ENCODE measurements around the gene CASP7.
"Not testable (repeated sequence)": the region's sequence is repeated elsewhere in the genome, so short reads cannot be mapped to it uniquely, and the experiment has no call there.

CASP7 gene

GRCh38 chr10:113679463-113680189, at the start of gene CASP7:
CASP7 (plus strand) TSS chr10:113679912; CDS start chr10:113697494, 17,582 bp downstream.
- peak; percentile 87 for DNase-seq (ENCODE audit: low spot score)

GRCh38 chr10:113630929-113631533, 48.7 kb upstream of the CASP7 start:
- no peak for DNase-seq (ENCODE audit: low spot score)

DNA sequence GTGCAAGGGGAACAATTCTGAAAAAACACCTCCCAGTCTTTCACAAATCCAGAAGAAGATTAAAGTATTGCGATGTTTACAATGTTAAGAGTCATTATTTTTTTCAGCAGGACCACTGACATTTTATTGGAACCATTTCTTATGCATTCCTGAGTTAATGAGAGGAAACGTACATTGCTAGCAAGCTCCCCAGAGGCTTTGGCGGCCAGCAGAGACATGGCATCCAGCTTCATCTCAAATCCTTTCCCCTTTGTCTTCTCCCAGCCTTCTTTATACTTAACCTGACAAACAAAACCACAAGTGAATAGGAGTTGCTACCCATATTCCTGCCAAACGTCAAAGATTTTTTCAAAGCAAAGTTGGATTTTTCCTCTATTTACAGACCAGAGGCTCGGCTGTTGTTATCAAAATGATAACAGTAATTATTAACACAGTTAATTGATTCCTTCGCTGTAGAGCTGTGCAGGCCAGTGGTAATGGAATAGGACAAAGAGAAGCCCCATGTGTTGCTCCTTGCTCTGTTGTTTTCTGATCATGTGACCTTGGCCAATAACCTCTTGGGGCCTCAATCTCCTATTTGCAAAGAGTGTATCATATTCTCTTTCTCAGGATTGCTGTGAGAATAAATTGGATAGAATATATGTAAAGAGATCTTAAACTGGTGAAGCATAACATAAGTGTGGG, 47.9 kb upstream of the CASP7 start:
- DNase-seq (ENCODE audit: low spot score): no peak

DNA sequence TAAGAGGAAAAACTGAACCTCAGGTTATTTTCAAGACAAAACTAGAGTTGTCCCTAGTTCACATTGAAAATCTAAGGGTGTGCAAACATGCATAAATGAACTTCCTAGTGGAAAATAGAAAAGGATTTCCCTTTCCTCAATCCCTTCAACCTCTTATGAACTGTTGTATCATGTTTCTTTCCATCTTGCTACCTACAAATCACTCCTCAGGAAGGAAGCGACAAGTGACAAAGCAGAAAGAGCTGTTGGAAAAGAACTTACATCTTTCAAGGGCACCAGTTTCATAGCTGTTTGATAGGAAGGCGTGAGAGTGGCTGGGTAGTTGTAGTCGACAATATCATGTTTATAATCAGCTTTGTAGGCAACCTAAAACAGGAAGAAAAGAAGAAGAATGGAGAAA, 39.7 kb upstream of the CASP7 start:
- DNase-seq (ENCODE audit: low spot score): no peak

DNA sequence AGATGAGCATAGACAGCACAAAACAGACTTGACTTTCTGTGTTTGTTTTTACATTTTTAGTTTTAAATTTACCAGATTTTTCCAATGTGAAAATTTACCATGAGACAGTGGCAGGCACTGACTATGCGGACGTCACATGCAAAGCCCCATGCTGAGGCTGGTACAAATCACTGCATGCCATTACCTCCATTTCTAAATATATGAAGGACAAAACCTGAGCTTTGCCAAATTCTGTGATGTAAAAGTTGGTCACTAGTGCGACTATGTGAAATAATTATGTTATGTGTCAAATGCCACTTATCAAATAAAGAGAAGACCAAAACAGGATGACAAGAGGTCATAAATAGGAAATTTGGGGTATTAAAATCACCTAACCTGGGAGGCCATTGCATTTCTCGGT, 38.0 kb upstream of the CASP7 start:
- DNase-seq (ENCODE audit: low spot score): no peak

DNA sequence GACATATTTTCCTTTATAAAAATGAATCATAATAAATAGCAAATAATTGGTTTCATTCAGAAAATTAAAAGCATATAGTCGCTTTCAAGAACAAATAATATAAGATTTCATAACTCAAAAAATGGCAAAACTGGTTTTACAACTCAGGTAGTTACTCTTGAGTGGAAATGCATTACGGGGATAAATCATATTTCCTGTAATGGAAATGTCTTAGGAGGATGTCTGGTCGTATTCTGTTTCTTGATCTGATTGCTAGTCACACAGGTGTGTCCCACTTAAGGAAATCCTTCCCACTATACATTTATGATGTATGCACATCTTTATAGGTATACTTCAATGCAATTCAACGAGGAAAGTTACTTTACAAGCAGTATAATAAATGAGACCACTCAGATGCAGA, 36.5 kb upstream of the CASP7 start:
- DNase-seq (ENCODE audit: low spot score): no peak

DNA sequence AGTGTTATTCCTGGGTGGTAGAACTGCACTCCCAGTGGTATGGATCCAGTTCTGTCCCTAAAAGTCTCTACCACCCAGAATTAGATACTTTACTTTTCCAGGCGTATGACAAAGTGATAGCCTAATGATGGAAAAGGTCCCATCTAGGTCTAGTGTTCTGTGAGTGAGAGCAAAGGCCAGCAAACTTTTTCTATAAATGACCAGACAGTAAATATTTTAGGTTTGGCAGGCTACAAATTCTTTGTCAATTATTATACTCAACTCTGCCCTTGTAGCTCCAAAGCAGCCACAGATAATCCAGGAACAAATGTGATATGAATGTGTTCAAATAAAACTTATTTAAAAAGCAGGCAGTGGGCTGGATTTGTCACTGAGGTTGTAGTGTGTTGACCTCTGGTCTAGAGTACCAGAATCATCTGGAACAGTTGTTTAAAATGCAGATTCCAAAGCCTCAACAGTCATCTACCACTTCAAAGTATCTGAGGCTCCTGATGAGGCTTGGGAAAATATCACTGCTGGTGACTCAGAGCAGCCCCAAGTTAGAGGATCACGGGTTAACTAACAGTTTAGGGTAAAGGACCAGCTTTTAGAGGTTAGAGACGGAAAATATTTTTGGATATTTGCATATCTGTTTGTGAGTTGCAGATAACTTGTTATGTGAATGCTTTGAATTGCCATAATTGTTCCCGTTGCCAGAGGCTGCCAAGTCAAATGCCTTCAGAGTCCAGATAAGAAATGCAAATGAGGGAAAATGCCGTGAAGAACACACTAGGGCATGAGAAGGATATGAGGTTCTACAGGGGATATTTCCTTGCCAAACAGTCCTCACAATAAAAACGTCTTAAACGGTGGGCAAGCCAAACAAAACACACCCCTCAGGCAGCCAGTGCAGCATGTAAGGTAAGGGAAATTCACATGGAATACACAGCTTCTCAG, 35.3 kb upstream of the CASP7 start:
- DNase-seq (ENCODE audit: low spot score): no peak

- DNase-seq (ENCODE audit: low spot score): no peak
Measured at GRCh38 chr10:113646336-113647201, 33.1 kb upstream of the CASP7 start.

DNA sequence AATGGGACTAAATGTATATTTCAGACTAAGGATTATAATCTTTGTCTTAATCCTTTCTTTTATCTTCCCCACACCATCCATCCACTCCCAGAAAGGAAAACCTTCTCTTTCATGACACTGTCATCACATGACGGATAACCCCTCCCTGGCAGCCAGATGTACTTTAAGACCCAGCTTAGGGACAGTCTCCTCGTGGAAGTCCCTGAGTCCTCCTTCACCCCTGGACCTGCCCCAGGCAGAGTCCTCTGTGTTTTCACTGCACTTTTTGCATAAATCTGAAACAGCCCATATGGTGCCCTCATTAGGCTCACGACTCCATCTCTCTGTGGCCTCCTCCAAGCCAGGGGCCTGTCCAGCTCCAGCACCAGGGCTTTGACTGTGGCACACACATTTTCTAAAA, 31.9 kb upstream of the CASP7 start:
- DNase-seq (ENCODE audit: low spot score): no peak

DNA sequence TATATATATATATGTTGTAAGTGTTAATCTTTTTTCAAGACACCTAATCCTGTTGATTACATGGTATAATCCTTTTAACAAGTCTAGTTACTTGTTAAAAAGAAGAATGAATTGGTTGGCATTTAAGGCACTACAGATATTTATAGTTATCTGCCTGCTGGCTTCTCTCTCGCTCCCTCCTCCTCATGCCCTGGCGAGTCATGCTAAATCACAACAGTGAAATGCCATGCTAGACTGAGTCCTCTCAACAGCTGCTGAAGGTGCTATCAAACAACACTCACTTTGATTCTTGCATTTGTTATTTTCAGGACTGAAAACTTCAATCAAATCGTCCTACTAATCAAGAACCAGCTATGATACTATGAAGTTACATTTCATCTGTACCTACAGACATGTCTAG, 31.2 kb upstream of the CASP7 start:
- no peak for DNase-seq (ENCODE audit: low spot score)

DNA sequence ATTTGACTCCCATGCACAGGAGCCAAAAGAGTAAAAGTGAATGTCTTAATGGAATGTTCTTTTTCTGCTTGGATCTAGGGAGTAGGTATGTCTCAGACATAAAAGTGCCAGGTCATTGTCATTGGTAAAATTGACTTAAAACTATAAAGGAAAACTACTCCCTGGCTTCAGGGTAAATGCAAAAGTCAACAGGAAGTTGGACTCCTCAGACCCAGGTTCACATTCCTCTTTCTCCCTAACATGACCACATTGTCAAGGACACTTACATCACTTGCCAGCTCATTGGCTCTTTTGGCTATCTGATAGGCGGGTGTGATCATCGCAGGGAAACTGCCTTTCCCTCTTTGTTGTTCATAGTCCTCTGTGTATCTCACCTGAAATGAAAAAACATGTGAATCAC, 29.5 kb upstream of the CASP7 start:
- no peak for DNase-seq (ENCODE audit: low spot score)

DNA sequence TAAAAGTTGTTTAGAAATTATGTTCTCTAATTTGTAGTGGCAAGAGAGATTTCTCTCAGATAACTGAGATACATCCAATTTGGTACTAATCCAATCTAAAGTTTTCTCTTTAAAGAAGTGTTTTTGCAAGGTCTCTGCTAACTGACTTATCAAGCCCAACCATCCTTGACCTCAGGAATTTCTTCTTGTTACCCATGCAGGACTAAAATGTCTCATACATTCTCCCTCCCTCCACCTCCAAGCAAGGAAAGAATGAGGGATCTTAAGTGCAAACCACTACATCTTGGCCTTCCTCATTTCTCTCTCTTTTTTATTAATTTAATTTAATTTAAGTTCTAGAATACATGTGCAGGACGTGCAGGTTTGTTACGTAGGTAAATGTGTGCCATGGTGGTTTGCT, 28.7 kb upstream of the CASP7 start:
- no peak for DNase-seq (ENCODE audit: low spot score)

- no peak for DNase-seq (ENCODE audit: low spot score)
Measured at GRCh38 chr10:113651898-113652297, 27.8 kb upstream of the CASP7 start.

- not testable (repeated sequence) for DNase-seq (ENCODE audit: low spot score)
Measured at GRCh38 chr10:113652456-113652855, 27.3 kb upstream of the CASP7 start.

DNA sequence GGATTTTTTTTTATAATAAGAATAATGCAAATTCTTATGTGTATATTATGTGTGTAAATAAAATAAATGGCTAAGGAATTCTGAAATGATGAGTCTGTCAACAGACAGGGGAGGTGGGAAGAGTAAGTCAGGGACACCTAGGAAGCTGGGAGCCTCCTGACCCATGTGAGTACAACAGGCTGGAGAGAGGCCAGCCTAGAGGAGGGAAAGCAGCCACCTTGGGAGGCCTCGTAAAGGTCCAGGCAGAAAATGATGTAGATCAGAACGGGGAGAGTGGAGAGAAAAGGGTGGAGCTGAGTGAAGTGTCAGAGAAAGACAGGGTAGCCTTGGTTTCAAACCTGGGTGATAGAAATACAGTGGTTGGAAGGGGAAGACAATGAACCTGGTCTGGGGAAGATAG, 22.8 kb upstream of the CASP7 start:
- DNase-seq (ENCODE audit: low spot score): no peak

GRCh38 chr10:113657544-113657943, 22.2 kb upstream of the CASP7 start:
- no peak for DNase-seq (ENCODE audit: low spot score)

- no peak for DNase-seq (ENCODE audit: low spot score)
Measured at GRCh38 chr10:113661332-113661731, 18.4 kb upstream of the CASP7 start.

GRCh38 chr10:113663142-113663541, 16.6 kb upstream of the CASP7 start:
- no peak for DNase-seq (ENCODE audit: low spot score)

DNA sequence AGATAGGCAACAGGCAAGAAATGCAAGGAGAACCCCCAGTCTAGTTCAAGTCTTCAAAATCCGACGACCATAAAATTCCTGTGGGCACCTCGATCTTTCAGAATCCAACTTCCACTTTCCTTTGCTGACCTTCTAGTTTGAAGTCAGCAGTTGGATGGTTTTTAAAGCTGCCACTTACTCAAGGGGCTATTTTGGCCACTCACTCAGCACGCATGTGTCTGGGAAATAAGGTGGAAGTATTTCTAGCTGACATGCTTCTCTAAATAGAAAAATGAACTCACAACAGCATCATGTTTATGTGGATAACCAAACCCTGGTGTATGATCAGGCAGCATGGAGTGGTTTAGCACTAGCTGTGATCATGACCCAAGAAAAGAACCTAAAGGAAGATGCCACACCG, 15.8 kb upstream of the CASP7 start, which contains the start of gene NRAP:
TSS of gene NRAP (minus strand) at position 134 of the 400 bp plus-strand sequence. CDS start 159 bp downstream, outside the sequence.
- no peak for DNase-seq (ENCODE audit: low spot score)

DNA sequence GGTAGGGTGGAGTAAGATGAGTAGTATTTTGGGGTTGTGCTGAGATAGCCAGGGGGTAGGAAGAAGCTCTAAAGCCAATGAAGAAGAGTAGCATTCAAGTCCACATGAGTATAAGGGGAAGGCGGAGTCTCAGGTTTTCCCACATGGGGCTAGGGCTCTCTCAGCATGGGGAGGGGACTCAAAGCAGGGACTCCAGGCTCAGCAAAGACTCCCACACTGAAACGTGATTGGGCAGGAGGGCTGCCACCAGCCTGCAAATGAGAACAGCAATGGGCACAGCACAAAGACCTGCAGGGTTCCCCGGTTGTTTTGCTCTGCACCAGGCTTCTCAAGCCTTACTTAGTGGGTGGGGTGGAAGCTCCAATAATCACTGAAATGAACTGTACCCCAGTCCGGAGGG, 14.4 kb upstream of the CASP7 start:
- no peak for DNase-seq (ENCODE audit: low spot score)

- peak; percentile 59 for DNase-seq (ENCODE audit: low spot score)
Measured at GRCh38 chr10:113665806-113666354, 13.8 kb upstream of the CASP7 start.

Measured in iPS-NIHi11 (cell line).